B cell (primary cell): ENCODE data around the gene TCF12.

Experiments
- EZH2 ChIP-seq: IDR thresholded peaks from 2 replicates; pipeline ENCODE4 v1.6.1; 2012; ENCODE audit warnings: borderline replicate concordance, low read depth, mild to moderate bottlenecking, moderate library complexity, low read length; ENCODE audit not compliant: insufficient read depth, poor library complexity, severe bottlenecking
- TF ChIP-seq, protein P1 (sequence below): fragments of 200-600 bp; IDR thresholded peaks from one replicate; pipeline ENCODE4 v1.8.0; 2022; ENCODE audit warnings: antibody characterized with exemption, mild to moderate bottlenecking

DNA sequence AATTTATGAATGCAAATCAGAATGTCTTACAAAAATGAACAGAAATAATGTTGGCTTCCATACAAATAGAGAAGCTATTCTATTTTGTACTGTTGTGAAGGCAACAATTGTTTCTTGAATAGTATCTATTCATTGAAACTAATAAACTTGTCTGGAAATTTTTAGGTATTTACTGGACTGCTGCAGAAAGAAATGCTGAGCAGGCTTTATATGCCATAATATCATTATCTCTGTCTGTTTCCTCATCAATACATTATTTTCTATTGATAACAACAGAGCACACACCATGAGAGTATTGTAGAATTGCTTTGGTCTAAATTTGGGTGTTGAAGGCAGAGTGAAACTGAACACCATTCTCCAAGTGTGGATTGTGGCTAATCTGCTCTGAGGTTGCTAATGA, 241.3 kb downstream of the TCF12 start:
- TF ChIP-seq, protein P1, sequence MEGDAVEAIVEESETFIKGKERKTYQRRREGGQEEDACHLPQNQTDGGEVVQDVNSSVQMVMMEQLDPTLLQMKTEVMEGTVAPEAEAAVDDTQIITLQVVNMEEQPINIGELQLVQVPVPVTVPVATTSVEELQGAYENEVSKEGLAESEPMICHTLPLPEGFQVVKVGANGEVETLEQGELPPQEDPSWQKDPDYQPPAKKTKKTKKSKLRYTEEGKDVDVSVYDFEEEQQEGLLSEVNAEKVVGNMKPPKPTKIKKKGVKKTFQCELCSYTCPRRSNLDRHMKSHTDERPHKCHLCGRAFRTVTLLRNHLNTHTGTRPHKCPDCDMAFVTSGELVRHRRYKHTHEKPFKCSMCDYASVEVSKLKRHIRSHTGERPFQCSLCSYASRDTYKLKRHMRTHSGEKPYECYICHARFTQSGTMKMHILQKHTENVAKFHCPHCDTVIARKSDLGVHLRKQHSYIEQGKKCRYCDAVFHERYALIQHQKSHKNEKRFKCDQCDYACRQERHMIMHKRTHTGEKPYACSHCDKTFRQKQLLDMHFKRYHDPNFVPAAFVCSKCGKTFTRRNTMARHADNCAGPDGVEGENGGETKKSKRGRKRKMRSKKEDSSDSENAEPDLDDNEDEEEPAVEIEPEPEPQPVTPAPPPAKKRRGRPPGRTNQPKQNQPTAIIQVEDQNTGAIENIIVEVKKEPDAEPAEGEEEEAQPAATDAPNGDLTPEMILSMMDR: no peak
- no peak for TF ChIP-seq EZH2
